ENCODE data around the gene MTUS2. TPM values are rescaled to one million over a fixed set of nuclear protein-coding genes. Genes with fewer than 3 reads are reported as not detected.
A peak's percentile ranks its signal among the peaks of the same experiment; 100 is the strongest.
"Not testable (repeated sequence)": the region's sequence is repeated elsewhere in the genome, so short reads cannot be mapped to it uniquely, and the experiment has no call there.

Gene MTUS2
- total and polyA plus RNA-seq, 7 experiments from 2014 or later: 0.05 to 0.83 TPM; not detected in 5

- H3K27ac Mint-ChIP-seq: no peak overlapping the region
- no peaks in the 10 kb centered on the region for H3K36me3 Mint-ChIP-seq
- Histone ChIP-seq H3K9me3 (ENCODE audit: control insufficient read depth in 2 of 3, low read length in 3 of 3) (no peaks in the 10 kb centered on the region), H3K4me3 (ENCODE audit: low read length) (no peak overlapping the region), H3K27me3 (ENCODE audit: control insufficient read depth in 2 of 2, insufficient read depth in 2 of 2, low read length in 2 of 2) (no peaks in the 10 kb centered on the region), H3K27ac (ENCODE audit: low read depth, low read length) (no peak overlapping the region), H3K36me3 (ENCODE audit: control insufficient read depth in 2 of 3, insufficient read depth in 3 of 3, low read length in 3 of 3) (no peaks in the 10 kb centered on the region), H3K4me1 (ENCODE audit: control insufficient read depth in 2 of 2, insufficient read depth in 2 of 2, low read length in 2 of 2) (no peaks in the 10 kb centered on the region)
- H3K9me3 Mint-ChIP-seq: peaks cover 0 to 3% (median 0%) of the 10 kb centered on the region in 11 donors
- H3K4me1 Mint-ChIP-seq: no peaks in the 10 kb centered on the region
- peaks cover 0 to 17% (median 4%) of the 10 kb centered on the region in 5 donors for H3K27me3 Mint-ChIP-seq
- DNase-seq (no peak), ATAC-seq (no peak)
- intact Hi-C loops (cut with micrococcal nuclease): no loop called here
- CTCF ChIA-PET: no interaction called here
- POLR2A ChIA-PET: no interaction called here
- H3K4me3 Mint-ChIP-seq: no peak overlapping the region
These were observed 163.5 kb downstream of the MTUS2 start for GRCh38 chr13:28983641-28984040.

GRCh38 chr13:28984326-28984725 lies 164.2 kb downstream of the MTUS2 start:
- H3K27ac ChIP-seq (ENCODE audit: low read depth, low read length): no peak overlapping the region
- no peaks in the 10 kb centered on the region for H3K4me1 ChIP-seq (ENCODE audit: control insufficient read depth in 2 of 2, insufficient read depth in 2 of 2, low read length in 2 of 2)
- H3K9me3 Mint-ChIP-seq: peaks cover 0 to 7% (median 0%) of the 10 kb centered on the region in 11 donors
- H3K4me3 Mint-ChIP-seq: no peak overlapping the region
- H3K27ac Mint-ChIP-seq: no peak overlapping the region
- DNase-seq (no peak), ATAC-seq (no peak)
- no peaks in the 10 kb centered on the region for H3K27me3 ChIP-seq (ENCODE audit: control insufficient read depth in 2 of 2, insufficient read depth in 2 of 2, low read length in 2 of 2)
- H3K27me3 Mint-ChIP-seq: peaks cover 0 to 17% (median 4%) of the 10 kb centered on the region in 5 donors
- CTCF ChIA-PET: no interaction called here
- no peaks in the 10 kb centered on the region for H3K9me3 ChIP-seq (ENCODE audit: control insufficient read depth in 2 of 3, low read length in 3 of 3)
- intact Hi-C loops (cut with micrococcal nuclease): no loop called here
- POLR2A ChIA-PET: no interaction called here
- no peaks in the 10 kb centered on the region for H3K36me3 ChIP-seq (ENCODE audit: control insufficient read depth in 2 of 3, insufficient read depth in 3 of 3, low read length in 3 of 3)
- no peaks in the 10 kb centered on the region for H3K4me1 Mint-ChIP-seq
- no peaks in the 10 kb centered on the region for H3K36me3 Mint-ChIP-seq
- H3K4me3 ChIP-seq (ENCODE audit: low read length): no peak overlapping the region

- ChIA-PET CTCF (no interaction called here), POLR2A (no interaction called here)
These were observed 164.7 kb downstream of the MTUS2 start for GRCh38 chr13:28984825-28985224.

DNA sequence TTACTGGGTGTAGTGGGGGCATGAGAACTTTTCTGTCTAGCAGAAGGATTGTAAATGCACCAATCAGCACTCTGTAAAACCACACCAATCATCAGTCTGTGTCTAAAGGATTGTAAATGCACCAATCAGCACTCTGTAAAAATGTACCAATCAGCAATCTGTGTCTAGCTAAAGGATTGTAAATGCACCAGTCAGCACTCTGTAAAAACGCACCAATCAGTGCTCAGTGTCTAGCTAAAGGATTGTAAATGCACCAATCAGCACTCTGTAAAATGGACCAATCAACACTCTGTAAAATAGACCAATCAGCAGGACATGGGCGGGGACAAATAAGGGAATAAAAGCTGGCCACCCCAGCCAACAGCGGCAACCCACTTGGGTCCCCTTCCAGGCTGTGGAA lies 170.2 kb downstream of the MTUS2 start:
- intact Hi-C loops (cut with micrococcal nuclease): not testable (repeated sequence)

More at GRCh38 chr13:28984825-28985224, 164.7 kb downstream of the MTUS2 start:
- Histone ChIP-seq H3K27ac (ENCODE audit: low read depth, low read length) (no peak overlapping the region), H3K4me3 (ENCODE audit: low read length) (no peak overlapping the region), H3K9me3 (ENCODE audit: control insufficient read depth in 2 of 3, low read length in 3 of 3) (no peaks in the 10 kb centered on the region), H3K36me3 (ENCODE audit: control insufficient read depth in 2 of 3, insufficient read depth in 3 of 3, low read length in 3 of 3) (no peaks in the 10 kb centered on the region), H3K27me3 (ENCODE audit: control insufficient read depth in 2 of 2, insufficient read depth in 2 of 2, low read length in 2 of 2) (no peaks in the 10 kb centered on the region), H3K4me1 (ENCODE audit: control insufficient read depth in 2 of 2, insufficient read depth in 2 of 2, low read length in 2 of 2) (no peaks in the 10 kb centered on the region)
- H3K27me3 Mint-ChIP-seq: peaks cover 0 to 17% (median 4%) of the 10 kb centered on the region in 5 donors
- peaks cover 0 to 8% (median 1%) of the 10 kb centered on the region in 11 donors for H3K9me3 Mint-ChIP-seq
- no peak for ATAC-seq
- no peaks in the 10 kb centered on the region for H3K36me3 Mint-ChIP-seq
- H3K27ac Mint-ChIP-seq: no peak overlapping the region
- no peaks in the 10 kb centered on the region for H3K4me1 Mint-ChIP-seq
- DNase-seq: no peak
- no peak overlapping the region for H3K4me3 Mint-ChIP-seq
- intact Hi-C loops (cut with micrococcal nuclease): no loop called here

GRCh38 chr13:28991764-28992163 lies 171.6 kb downstream of the MTUS2 start:
- no peaks in the 10 kb centered on the region for H3K36me3 ChIP-seq (ENCODE audit: control insufficient read depth in 2 of 3, insufficient read depth in 3 of 3, low read length in 3 of 3)
- H3K4me1 ChIP-seq (ENCODE audit: control insufficient read depth in 2 of 2, insufficient read depth in 2 of 2, low read length in 2 of 2): no peaks in the 10 kb centered on the region
- Mint-ChIP-seq H3K9me3 (peaks cover 0 to 15% (median 7%) of the 10 kb centered on the region in 11 donors), H3K36me3 (no peaks in the 10 kb centered on the region), H3K4me3 (no peak overlapping the region), H3K4me1 (no peaks in the 10 kb centered on the region), H3K27me3 (peaks cover 0 to 6% (median 0%) of the 10 kb centered on the region in 5 donors), H3K27ac (peak overlapping the region in 1 of 9 donors; percentile 39)
- intact Hi-C loops (cut with micrococcal nuclease): no loop called here
- no peak for DNase-seq
- no peaks in the 10 kb centered on the region for H3K27me3 ChIP-seq (ENCODE audit: control insufficient read depth in 2 of 2, insufficient read depth in 2 of 2, low read length in 2 of 2)
- H3K27ac ChIP-seq (ENCODE audit: low read depth, low read length): no peak overlapping the region
- ATAC-seq: no peak
- ChIA-PET CTCF (no interaction called here), POLR2A (no interaction called here)
- H3K9me3 ChIP-seq (ENCODE audit: control insufficient read depth in 2 of 3, low read length in 3 of 3): no peaks in the 10 kb centered on the region
- no peak overlapping the region for H3K4me3 ChIP-seq (ENCODE audit: low read length)

More for the DNA sequence above, 170.2 kb downstream of the MTUS2 start:
- H3K27ac ChIP-seq (ENCODE audit: low read depth, low read length); ATAC-seq; H3K4me1 Mint-ChIP-seq; H3K9me3 ChIP-seq (ENCODE audit: control insufficient read depth in 2 of 3, low read length in 3 of 3); H3K36me3 Mint-ChIP-seq; H3K4me3 ChIP-seq (ENCODE audit: low read length); H3K4me1 ChIP-seq (ENCODE audit: control insufficient read depth in 2 of 2, insufficient read depth in 2 of 2, low read length in 2 of 2); H3K36me3 ChIP-seq (ENCODE audit: control insufficient read depth in 2 of 3, insufficient read depth in 3 of 3, low read length in 3 of 3); POLR2A ChIA-PET; DNase-seq; H3K27me3 ChIP-seq (ENCODE audit: control insufficient read depth in 2 of 2, insufficient read depth in 2 of 2, low read length in 2 of 2); H3K4me3 Mint-ChIP-seq; H3K27ac Mint-ChIP-seq; CTCF ChIA-PET: not testable (repeated sequence)
- Mint-ChIP-seq H3K9me3 (peaks cover 0 to 15% (median 7%) of the 10 kb centered on the region in 11 donors), H3K27me3 (peaks cover 0 to 12% (median 0%) of the 10 kb centered on the region in 5 donors)

DNA sequence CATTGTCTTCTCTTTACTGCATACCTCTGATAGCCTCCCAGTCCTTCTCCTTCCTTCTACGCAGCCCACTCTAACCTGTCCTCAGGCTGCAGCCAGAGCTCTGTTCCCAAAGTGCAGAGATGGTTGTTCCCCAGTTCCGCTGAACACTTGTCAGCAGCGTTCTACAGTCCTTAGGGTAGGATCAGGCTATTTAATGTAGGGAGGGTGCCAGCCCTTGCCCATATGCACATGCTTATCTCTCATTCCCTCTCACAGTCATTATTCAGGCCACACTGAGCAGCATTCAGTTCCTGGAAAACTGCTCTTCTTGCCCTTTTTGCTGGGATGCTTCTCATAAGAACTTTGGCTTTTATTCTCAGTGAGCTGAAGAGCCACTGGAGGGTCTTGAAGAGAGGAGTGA lies 180.7 kb downstream of the MTUS2 start:
- no peak for DNase-seq
- H3K36me3 ChIP-seq (ENCODE audit: control insufficient read depth in 2 of 3, insufficient read depth in 3 of 3, low read length in 3 of 3): no peaks in the 10 kb centered on the region
- no peak overlapping the region for H3K27ac Mint-ChIP-seq
- ATAC-seq: no peak
- CTCF ChIA-PET: no interaction called here
- no peak overlapping the region for H3K27ac ChIP-seq (ENCODE audit: low read depth, low read length)
- peaks cover 0 to 37% (median 12%) of the 10 kb centered on the region in 5 donors for H3K27me3 Mint-ChIP-seq
- H3K27me3 ChIP-seq (ENCODE audit: control insufficient read depth in 2 of 2, insufficient read depth in 2 of 2, low read length in 2 of 2): no peaks in the 10 kb centered on the region
- H3K36me3 Mint-ChIP-seq: peaks cover 0 to 9% (median 4%) of the 10 kb centered on the region in 5 donors
- no peak overlapping the region for H3K4me3 Mint-ChIP-seq
- POLR2A ChIA-PET: no interaction called here
- H3K9me3 ChIP-seq (ENCODE audit: control insufficient read depth in 2 of 3, low read length in 3 of 3): peaks cover 0 to 3% (median 0%) of the 10 kb centered on the region in 3 experiments
- peaks cover 3 to 33% (median 7%) of the 10 kb centered on the region in 11 donors for H3K9me3 Mint-ChIP-seq
- no peaks in the 10 kb centered on the region for H3K4me1 ChIP-seq (ENCODE audit: control insufficient read depth in 2 of 2, insufficient read depth in 2 of 2, low read length in 2 of 2)
- no peaks in the 10 kb centered on the region for H3K4me1 Mint-ChIP-seq
- no peak overlapping the region for H3K4me3 ChIP-seq (ENCODE audit: low read length)
- intact Hi-C loops (cut with micrococcal nuclease): no loop called here

- ATAC-seq (no peak), DNase-seq (no peak)
- no peak overlapping the region for H3K27ac ChIP-seq (ENCODE audit: low read depth, low read length)
- H3K4me1 Mint-ChIP-seq: no peaks in the 10 kb centered on the region
- ChIA-PET POLR2A (no interaction called here), CTCF (no interaction called here)
- intact Hi-C loops (cut with micrococcal nuclease): no loop called here
- no peak overlapping the region for H3K4me3 ChIP-seq (ENCODE audit: low read length)
- H3K36me3 ChIP-seq (ENCODE audit: control insufficient read depth in 2 of 3, insufficient read depth in 3 of 3, low read length in 3 of 3): no peaks in the 10 kb centered on the region
- peaks cover 2 to 14% (median 4%) of the 10 kb centered on the region in 11 donors for H3K9me3 Mint-ChIP-seq
- H3K36me3 Mint-ChIP-seq: peaks cover 0 to 9% (median 4%) of the 10 kb centered on the region in 5 donors
- no peaks in the 10 kb centered on the region for H3K4me1 ChIP-seq (ENCODE audit: control insufficient read depth in 2 of 2, insufficient read depth in 2 of 2, low read length in 2 of 2)
- peaks cover 0 to 46% (median 12%) of the 10 kb centered on the region in 5 donors for H3K27me3 Mint-ChIP-seq
- H3K9me3 ChIP-seq (ENCODE audit: control insufficient read depth in 2 of 3, low read length in 3 of 3): peaks cover 0 to 3% (median 0%) of the 10 kb centered on the region in 3 experiments
- H3K27ac Mint-ChIP-seq: no peak overlapping the region
- H3K4me3 Mint-ChIP-seq: no peak overlapping the region
- no peaks in the 10 kb centered on the region for H3K27me3 ChIP-seq (ENCODE audit: control insufficient read depth in 2 of 2, insufficient read depth in 2 of 2, low read length in 2 of 2)
These were observed 185.1 kb downstream of the MTUS2 start for GRCh38 chr13:29005035-29005762.
